Endothelial cell of umbilical vein (primary cell): Measurements from ENCODE around the gene BTBD10. TPM values are rescaled to one million over a fixed set of nuclear protein-coding genes. Genes with fewer than 3 reads are reported as not detected.

Source experiments
- BruUV-seq: library from RNA; stranded (reverse); fragments of 400-500 nt; replicated peaks from 2 replicates; lab custom pipeline; 2021; lab: Mats Ljungman, UMichigan
- CTCF ChIA-PET: fragments of 300-600, 350-600 bp; sonication (Branson Sonifier 250); formaldehyde crosslinking; loops from one replicate; lab custom pipeline; 2021; ENCODE audit warnings: antibody characterized with exemption, inconsistent platforms; lab: Charles Lee
- POLR2A ChIA-PET: fragments of 300-600, 350-600 bp; sonication (Branson Sonifier 250); formaldehyde crosslinking; loops from one replicate; lab custom pipeline; 2021; ENCODE audit warnings: antibody characterized with exemption, inconsistent platforms; lab: Charles Lee
- DNase-seq: peaks from one replicate; pipeline ENCODE4 v3.0.0-alpha.2; 2011; ENCODE audit warnings: low read depth, low spot score
- FAIRE-seq: peaks from 2 replicates; lab custom pipeline; 2011; peaks lifted over from hg19 to GRCh38; lab: Jason Lieb, UNC
- H2AFZ ChIP-seq: 2 replicates; pipeline ENCODE4 v1.6.0; 2012; ENCODE audit warnings: low read depth, low read length, control low read depth, inconsistent platforms
- H3K27ac ChIP-seq: 2 replicates; pipeline ENCODE4 v1.5.1; 2011; ENCODE audit warnings: low read depth, mild to moderate bottlenecking, control low read depth, low read length, moderate library complexity; ENCODE audit not compliant: insufficient read depth
- H3K27me3 ChIP-seq, 2 experiments: 2 replicates each; pipeline versions ENCODE4 v1.6.0 to v1.6.1; 2011; ENCODE audit warnings: low read length in 2 of 2, mixed read lengths in 1 of 2; ENCODE audit not compliant: control insufficient read depth in 2 of 2, insufficient read depth in 2 of 2
- H3K36me3 ChIP-seq, 2 experiments: 2 replicates in 1 of 2; 3 replicates in 1 of 2; pipeline ENCODE4 v1.5.1; 2011; ENCODE audit warnings: low read length in 2 of 2, mild to moderate bottlenecking in 1 of 2, moderate library complexity in 1 of 2; ENCODE audit not compliant: control insufficient read depth in 2 of 2, insufficient read depth in 2 of 2; ENCODE audit errors: extremely low read depth in 1 of 2
- H3K4me1 ChIP-seq: 3 replicates; pipeline ENCODE4 v1.5.1; 2011; ENCODE audit warnings: mild to moderate bottlenecking, low read length; ENCODE audit not compliant: control insufficient read depth, insufficient read depth; ENCODE audit errors: extremely low read depth
- H3K4me2 ChIP-seq: 2 replicates; pipeline ENCODE4 v1.6.1; 2011; ENCODE audit warnings: low read length, control low read depth, mixed read lengths; ENCODE audit not compliant: insufficient read depth
- H3K4me3 ChIP-seq, 3 experiments: fragments of 200-600 bp in 1 of 3; sonication (generic), shearing (Covaris generic) in 1 of 3; replicated peaks in 1 of 3; 2 replicates each; pipeline ENCODE4 v1.5.1; 2011 to 2016; ENCODE audit warnings: control low read depth in 3 of 3, low read length in 3 of 3, mild to moderate bottlenecking in 2 of 3, inconsistent platforms in 1 of 3, low read depth in 1 of 3, moderate library complexity in 1 of 3; ENCODE audit not compliant: insufficient read depth in 1 of 3
- H3K79me2 ChIP-seq: 2 replicates; pipeline ENCODE4 v1.6.0; 2012; ENCODE audit warnings: low read length, inconsistent platforms; ENCODE audit not compliant: control insufficient read depth, insufficient read depth
- H3K9ac ChIP-seq: replicated peaks from 2 replicates; pipeline ENCODE3; 2011; ENCODE audit warnings: low read length, control low read depth; ENCODE audit not compliant: insufficient read depth; ENCODE audit errors: extremely low read depth
- H3K9me1 ChIP-seq: replicated peaks from 3 replicates; pipeline ENCODE4 v1.6.0; 2011; ENCODE audit warnings: mild to moderate bottlenecking, low read length; ENCODE audit not compliant: control insufficient read depth, insufficient read depth; ENCODE audit errors: extremely low read depth
- H3K9me3 ChIP-seq: replicated peaks from 2 replicates; pipeline ENCODE4 v1.5.1; 2012; ENCODE audit warnings: low read length, inconsistent platforms; ENCODE audit not compliant: control insufficient read depth, insufficient read depth
- H4K20me1 ChIP-seq: replicated peaks from 2 replicates; pipeline ENCODE3; 2011; ENCODE audit warnings: mild to moderate bottlenecking, low read length; ENCODE audit not compliant: control insufficient read depth, insufficient read depth; ENCODE audit errors: extremely low read depth
- CTCF ChIP-seq, 2 donors: IDR thresholded peaks; 1 replicate in 1 of 2; 2 replicates in 1 of 2; pipeline ENCODE4 v1.5.1; 2011; ENCODE audit warnings: low read length in 2 of 2, mild to moderate bottlenecking in 2 of 2, moderate library complexity in 2 of 2, control low read depth in 1 of 2, inconsistent platforms in 1 of 2, low read depth in 1 of 2; ENCODE audit not compliant: insufficient read depth in 1 of 2; ENCODE audit errors: extremely low read depth in 1 of 2
- GATA2 ChIP-seq: IDR thresholded peaks from 2 replicates; pipeline ENCODE4 v1.7.0; 2011; ENCODE audit warnings: low read depth, mild to moderate bottlenecking, moderate library complexity, mixed read lengths, low read length; ENCODE audit not compliant: insufficient read length, insufficient read depth
- JUN ChIP-seq: IDR thresholded peaks from 2 replicates; pipeline ENCODE4 v1.6.1; 2011; ENCODE audit warnings: borderline replicate concordance, low read depth; ENCODE audit not compliant: insufficient read length, insufficient read depth
- MAX ChIP-seq: IDR thresholded peaks from 2 replicates; pipeline ENCODE4 v1.6.1; 2011; ENCODE audit not compliant: insufficient read depth, insufficient read length
- MYC ChIP-seq: IDR thresholded peaks from one replicate; pipeline ENCODE4 v1.6.1; 2011; ENCODE audit warnings: mild to moderate bottlenecking, low read depth, low read length
- POLR2A ChIP-seq: IDR thresholded peaks from 2 replicates; pipeline ENCODE4 v1.6.1; 2012; ENCODE audit warnings: low read depth, mild to moderate bottlenecking, control low read depth, low read length
- POLR2AphosphoS5 ChIP-seq: IDR thresholded peaks from 2 replicates; pipeline ENCODE4 v1.6.1; 2012; ENCODE audit warnings: low read depth, mild to moderate bottlenecking, control low read depth, low read length, moderate library complexity; ENCODE audit not compliant: insufficient read depth
- dilution Hi-C: fragments of 300-500 bp; cut with MboI; formaldehyde crosslinking; loops from one replicate; pipeline ENCODE4 v1.15.0; 2019; ENCODE audit warnings: low sequenced_read_pairs; ENCODE audit not compliant: extremely low pct_ligation_motif_present
- intact Hi-C: fragments of 100-400 bp; cut with micrococcal nuclease; formaldehyde crosslinking; loops from one replicate; pipeline ENCODE4 v1.10.0; 2022
- polyA plus RNA-seq, 4 experiments: library from polyadenylated mRNA; depleted of rRNA in 3 of 4; stranded (reverse) in 3 of 4; unstranded in 1 of 4; fragments of >200 nt; gene quantifications; 2 replicates each; pipeline versions ENCODE4 v1.2.1 to v1.2.3, GENCODE V29; 2011 to 2012; ENCODE audit warnings: missing spikeins in 1 of 4
- total RNA-seq: library from RNA; stranded (reverse); gene quantifications from 2 replicates; pipeline ENCODE4 v1.2.3, GENCODE V29; 2021

The BTBD10 gene
- total and polyA plus RNA-seq, 2 donors (not counting 3 experiments of a cell fraction or from before 2014, with no cell fraction given) = 31.7 to 49.6 TPM

GRCh38 chr11:13338427-13339069 is 124.5 kb downstream of the BTBD10 start:
- Histone ChIP-seq H3K9me1 (no peaks in the 10 kb centered on the region), H3K27me3 (no peaks in the 10 kb centered on the region), H3K9me3 (no peaks in the 10 kb centered on the region), H3K4me3 (peak overlapping the region in 1 of 3 experiments; percentile 53), H3K79me2 (no peaks in the 10 kb centered on the region), H3K36me3 (no peaks in the 10 kb centered on the region), H3K27ac (peak overlapping the region; percentile 76), H3K4me1 (peaks cover 20% of the 10 kb centered on the region), H4K20me1 (no peaks in the 10 kb centered on the region), H2AFZ (peak overlapping the region; percentile 32), H3K4me2 (peak overlapping the region; percentile 71), H3K9ac (peak overlapping the region; percentile 70)
- ChIA-PET POLR2A (no interaction called here), CTCF (interaction anchor here (0.6 to 8.2 kb wide), 13 partner anchors 17 to 375 kb away, joined by 3 to 136 read pairs (median 4); no protein-coding TSS in a partner anchor)
- dilution Hi-C loops = no loop called here
- no peak for DNase-seq
- intact Hi-C loops = loop anchor here (1.0 to 5.0 kb wide), 5 partner anchors 62 to 236 kb away; partner anchors contain the start of genes BMAL1 and BTBD10
- FAIRE-seq = no peak
- BruUV-seq = no TSS peak
- peak; percentile 35 for TF ChIP-seq POLR2AphosphoS5
- TF ChIP-seq POLR2A = no peak

- peak overlapping the region; percentile 70 for H3K9ac ChIP-seq
- H3K4me1 ChIP-seq = peaks cover 20% of the 10 kb centered on the region
- POLR2A ChIA-PET = no interaction called here
- peak overlapping the region; percentile 76 for H3K27ac ChIP-seq
- TSS peak; percentile 95 for BruUV-seq
- intact Hi-C loops (loop anchor here (2.0 to 5.0 kb wide), 3 partner anchors 61 to 236 kb away; partner anchors contain the start of genes BMAL1 and BTBD10), dilution Hi-C loops (no loop called here)
- H4K20me1 ChIP-seq = no peaks in the 10 kb centered on the region
- DNase-seq (peak; percentile 81), FAIRE-seq (peak; percentile 90)
- CTCF ChIA-PET = interaction anchor here (0.8 to 8.2 kb wide), 11 partner anchors 11 to 374 kb away, joined by 3 to 136 read pairs (median 4); no protein-coding TSS in a partner anchor
- H3K79me2 ChIP-seq = no peaks in the 10 kb centered on the region
- no peak for TF ChIP-seq POLR2AphosphoS5
- no peak for TF ChIP-seq MAX
- TF ChIP-seq MYC = no peak
- TF ChIP-seq JUN = peak; percentile 24
- no peak for TF ChIP-seq CTCF (IDR thresholded peaks at IDR 0.05; ENCODE audit: extremely low read depth in 1 of 2, insufficient read depth in 1 of 2, low read depth in 1 of 2, low read length in 2 of 2)
- TF ChIP-seq POLR2A = no peak
- no peak for TF ChIP-seq GATA2
- peak overlapping the region; percentile 71 for H3K4me2 ChIP-seq
- H2AFZ ChIP-seq = peak overlapping the region; percentile 32
- H3K4me3 ChIP-seq = peak overlapping the region in 1 of 3 experiments; percentile 53
- H3K9me3 ChIP-seq = no peaks in the 10 kb centered on the region
- no peaks in the 10 kb centered on the region for H3K9me1 ChIP-seq
- H3K27me3 ChIP-seq = no peaks in the 10 kb centered on the region
- H3K36me3 ChIP-seq = no peaks in the 10 kb centered on the region
These were observed 125.0 kb downstream of the BTBD10 start for GRCh38 chr11:13338019-13338426.
